GM21737 (cell line): ENCODE data around the gene ZNF708.
"Not testable (repeated sequence)": the region's sequence is repeated elsewhere in the genome, so short reads cannot be mapped to it uniquely, and the experiment has no call there.

Source experiments
- ATAC-seq: cut with Tn5 transposase; IDR thresholded peaks from one replicate; pipeline ENCODE4 v1.9.1; 2021; ENCODE audit warnings: mild to moderate bottlenecking, moderate library complexity; ENCODE audit not compliant: unreplicated experiment

Gene ZNF708

GRCh38 chr19:21260164-21260847 is 68.9 kb downstream of the ZNF708 start:
- no peak for ATAC-seq

- ATAC-seq: not testable (repeated sequence)
Measured at GRCh38 chr19:21259421-21260124, 69.6 kb downstream of the ZNF708 start.

GRCh38 chr19:21256722-21257121 is 72.5 kb downstream of the ZNF708 start:
- ATAC-seq: no peak
